Loucy (cell line): Measurements from ENCODE around the gene SKOR1.

Experiments used
- EZH2phosphoT487 ChIP-seq: fragments of 200-600 bp; IDR thresholded peaks from 2 replicates; pipeline ENCODE4 v1.6.1; 2018; ENCODE audit warnings: antibody characterized with exemption, mild to moderate bottlenecking, moderate library complexity, borderline replicate concordance
- TF ChIP-seq, protein P1 (sequence below): fragments of 200-600 bp; sonication (generic); conservative IDR thresholded peaks from 2 replicates; pipeline ENCODE4 v1.5.1; 2014; ENCODE audit warnings: mild to moderate bottlenecking, antibody characterized with exemption, low read length

DNA sequence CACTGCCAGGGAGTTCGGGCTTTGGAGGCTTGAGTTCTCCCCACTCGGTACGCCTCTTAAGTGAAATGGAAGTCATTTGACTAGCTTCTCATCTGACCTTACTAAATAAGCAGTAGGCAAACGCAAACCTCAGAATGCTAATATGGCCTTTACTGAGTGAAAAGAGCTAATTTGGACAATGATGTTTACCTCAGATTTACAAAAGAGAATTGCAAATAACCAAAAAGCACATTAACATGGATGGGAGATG lies 16.1 kb downstream of the SKOR1 start:
- TF ChIP-seq EZH2phosphoT487 = no peak
- TF ChIP-seq, protein P1, sequence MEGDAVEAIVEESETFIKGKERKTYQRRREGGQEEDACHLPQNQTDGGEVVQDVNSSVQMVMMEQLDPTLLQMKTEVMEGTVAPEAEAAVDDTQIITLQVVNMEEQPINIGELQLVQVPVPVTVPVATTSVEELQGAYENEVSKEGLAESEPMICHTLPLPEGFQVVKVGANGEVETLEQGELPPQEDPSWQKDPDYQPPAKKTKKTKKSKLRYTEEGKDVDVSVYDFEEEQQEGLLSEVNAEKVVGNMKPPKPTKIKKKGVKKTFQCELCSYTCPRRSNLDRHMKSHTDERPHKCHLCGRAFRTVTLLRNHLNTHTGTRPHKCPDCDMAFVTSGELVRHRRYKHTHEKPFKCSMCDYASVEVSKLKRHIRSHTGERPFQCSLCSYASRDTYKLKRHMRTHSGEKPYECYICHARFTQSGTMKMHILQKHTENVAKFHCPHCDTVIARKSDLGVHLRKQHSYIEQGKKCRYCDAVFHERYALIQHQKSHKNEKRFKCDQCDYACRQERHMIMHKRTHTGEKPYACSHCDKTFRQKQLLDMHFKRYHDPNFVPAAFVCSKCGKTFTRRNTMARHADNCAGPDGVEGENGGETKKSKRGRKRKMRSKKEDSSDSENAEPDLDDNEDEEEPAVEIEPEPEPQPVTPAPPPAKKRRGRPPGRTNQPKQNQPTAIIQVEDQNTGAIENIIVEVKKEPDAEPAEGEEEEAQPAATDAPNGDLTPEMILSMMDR = no peak
